Esophagus squamous epithelium (tissue), 4 donors: ENCODE measurements around the gene CTTNBP2NL.

ENCODE experiments used
- CTCF ChIP-seq, 6 experiments: fragments of 450-650 bp in 4 of 6; fragments of 200-600 bp in 2 of 6; sonication (generic) in 2 of 6; IDR thresholded peaks; one replicate each; pipeline ENCODE4 v1.5.1; 2016 to 2019; ENCODE audit warnings: antibody characterized with exemption in 6 of 6, mild to moderate bottlenecking in 4 of 6, moderate library complexity in 4 of 6
- POLR2A ChIP-seq, 4 donors: fragments of 450-650 bp; IDR thresholded peaks; one replicate each; pipeline ENCODE4 v1.6.1; 2017; ENCODE audit warnings: antibody characterized with exemption in 4 of 4, mild to moderate bottlenecking in 4 of 4, moderate library complexity in 3 of 4

- TF ChIP-seq POLR2A (IDR thresholded peaks at IDR 0.05) (no peak), CTCF (IDR thresholded peaks at IDR 0.05) (no peak)
Measured at GRCh38 chr1:112492076-112492475, 96.1 kb downstream of the CTTNBP2NL start.
